NCI-H526 treated with DMSO at 0.1 percent for 48 hours (cell line): Measurements from ENCODE around the gene CHIC2.

Experiments
- DNase-seq: peaks from one replicate; lab custom pipeline; 2025; lab: John Stamatoyannopoulos, UW

The CHIC2 gene

DNA sequence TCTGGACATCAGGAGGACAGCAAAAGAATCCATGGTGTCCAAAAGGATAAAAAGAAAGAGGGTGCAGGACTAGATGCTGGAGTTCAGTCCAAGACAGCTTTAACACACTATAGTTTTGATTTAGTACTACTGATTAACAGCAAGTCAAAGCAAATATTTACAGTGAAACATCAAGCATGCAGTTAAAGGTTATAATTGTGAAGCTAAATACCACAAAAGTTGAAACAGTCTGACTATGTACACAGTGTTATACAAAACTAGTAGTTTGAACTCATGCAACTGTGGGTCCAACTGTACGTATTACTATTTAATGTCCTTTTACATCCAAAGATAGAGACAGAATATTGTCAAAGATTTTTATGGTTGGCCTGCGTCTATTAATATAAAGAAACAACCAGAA, 57.6 kb downstream of the CHIC2 start:
- DNase-seq, result no peak

DNA sequence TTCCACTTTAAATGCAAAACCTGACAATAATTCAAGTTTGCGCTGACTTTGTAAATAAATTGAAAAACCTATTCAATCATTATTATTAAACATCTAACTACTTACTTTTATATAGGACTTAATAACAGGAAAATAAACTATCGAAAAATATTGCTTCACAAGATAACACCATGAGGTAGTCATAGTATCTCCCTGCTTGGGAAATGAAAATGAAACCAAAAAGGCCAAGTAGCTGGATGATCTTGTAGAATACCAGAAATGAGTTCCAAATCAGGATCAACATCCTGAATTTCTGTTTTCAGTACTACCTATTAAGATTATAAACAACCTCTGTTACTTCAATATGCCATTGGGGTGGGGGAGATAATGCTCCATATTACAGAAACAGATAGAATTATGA, 58.9 kb downstream of the CHIC2 start:
- DNase-seq, result no peak

DNA sequence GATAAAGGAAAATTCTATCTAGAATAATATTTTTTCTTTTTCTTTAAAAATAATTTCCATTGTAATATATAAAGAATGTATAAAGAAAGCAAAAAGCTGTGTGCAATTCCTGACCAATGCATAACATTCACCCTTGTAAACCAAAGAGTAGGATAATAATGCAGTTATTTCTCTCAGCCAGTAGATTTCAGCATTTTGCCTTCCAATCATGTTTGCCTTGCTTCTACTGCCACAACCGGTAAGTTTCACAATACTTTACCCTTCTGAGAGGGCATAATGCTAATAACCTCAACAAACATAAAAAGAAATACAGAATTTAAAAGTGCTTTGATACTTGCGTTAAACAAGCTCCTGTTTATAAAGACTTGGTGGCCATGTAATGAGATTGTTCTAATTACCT, 59.9 kb downstream of the CHIC2 start:
- no peak for DNase-seq

DNA sequence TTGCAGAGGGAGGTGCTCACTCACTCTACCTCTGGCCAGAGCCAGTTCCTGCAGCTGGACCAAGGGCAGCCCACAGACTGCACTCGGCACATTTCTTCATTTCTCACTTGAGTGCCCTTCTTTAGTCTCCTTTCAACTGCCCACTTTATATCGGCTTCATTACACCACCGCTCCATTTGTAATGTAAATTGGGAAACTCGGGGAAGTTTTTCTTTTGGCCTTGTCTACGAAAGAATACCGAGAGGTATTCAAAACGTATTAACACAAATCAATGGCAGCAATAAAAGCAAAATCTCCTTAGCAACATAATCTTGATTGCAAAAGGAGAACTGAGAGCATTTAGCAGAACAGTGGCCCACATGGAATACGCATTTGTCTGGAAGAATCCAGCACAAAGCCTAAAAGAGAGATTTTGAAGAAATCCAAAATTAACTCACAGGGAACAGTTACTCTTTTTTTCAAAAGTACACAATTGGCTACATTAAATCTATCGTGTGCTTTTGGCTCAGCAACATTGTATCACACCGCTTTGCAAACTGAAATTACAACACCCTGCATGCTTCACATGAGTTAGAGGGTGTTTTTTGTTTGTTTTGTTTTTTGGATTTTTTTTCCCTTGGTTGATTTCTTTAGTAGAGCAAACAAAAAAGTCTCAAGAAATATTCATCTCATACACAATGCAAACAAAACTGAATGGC, 62.6 kb downstream of the CHIC2 start:
- no peak for DNase-seq

DNA sequence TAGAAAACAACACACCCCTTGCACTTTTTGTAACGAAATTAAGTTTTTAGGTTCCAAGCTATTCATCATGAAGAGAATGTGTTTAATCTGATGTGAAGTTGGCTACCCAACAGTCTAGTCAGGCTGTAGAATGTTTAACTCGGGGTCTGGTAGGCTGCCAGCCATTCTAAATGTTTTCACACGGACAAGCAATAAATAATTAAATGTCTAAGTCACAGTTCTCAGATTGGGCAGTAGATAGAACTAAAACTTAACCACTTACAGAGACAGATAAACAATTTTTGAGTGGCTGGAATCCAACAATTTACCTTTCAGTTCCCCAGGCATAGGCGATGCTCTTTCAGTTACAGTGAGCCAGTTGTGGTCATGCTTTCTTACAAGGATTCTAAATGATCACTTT, 66.5 kb downstream of the CHIC2 start:
- no peak for DNase-seq

DNA sequence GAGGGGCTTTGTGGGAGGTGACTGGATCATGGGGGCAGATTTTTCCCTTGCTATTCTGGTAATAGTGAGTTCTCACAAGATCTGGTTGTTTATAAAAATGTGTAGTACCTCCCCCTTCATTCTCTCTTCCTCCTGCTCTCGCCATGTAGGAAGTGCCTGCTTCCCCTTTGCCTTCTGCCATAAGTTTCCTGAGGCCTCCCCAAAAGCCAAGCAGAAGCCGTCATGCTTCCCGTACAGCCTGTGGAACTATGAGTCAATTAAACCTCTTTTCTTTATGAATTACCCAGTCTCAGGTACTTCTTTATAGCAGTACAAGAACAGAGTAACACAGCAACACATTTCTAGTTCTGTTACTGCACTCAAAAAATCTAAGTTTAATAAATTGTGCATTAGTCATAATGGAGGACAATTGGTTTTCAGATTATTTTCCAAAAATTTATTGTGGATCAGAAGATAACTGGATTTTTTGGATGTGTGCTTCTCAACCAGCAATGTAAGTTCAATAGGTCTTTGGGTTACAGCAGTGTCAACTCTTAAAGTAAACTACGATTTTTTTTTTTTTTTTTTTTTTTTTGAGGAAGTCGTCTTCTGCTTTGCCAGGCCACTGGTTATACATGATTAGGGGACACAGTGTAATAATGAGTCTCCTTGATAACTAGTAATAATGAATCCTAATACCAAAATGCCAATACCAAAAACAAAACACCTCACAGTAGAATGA, 69.9 kb downstream of the CHIC2 start:
- DNase-seq, result no peak

DNA sequence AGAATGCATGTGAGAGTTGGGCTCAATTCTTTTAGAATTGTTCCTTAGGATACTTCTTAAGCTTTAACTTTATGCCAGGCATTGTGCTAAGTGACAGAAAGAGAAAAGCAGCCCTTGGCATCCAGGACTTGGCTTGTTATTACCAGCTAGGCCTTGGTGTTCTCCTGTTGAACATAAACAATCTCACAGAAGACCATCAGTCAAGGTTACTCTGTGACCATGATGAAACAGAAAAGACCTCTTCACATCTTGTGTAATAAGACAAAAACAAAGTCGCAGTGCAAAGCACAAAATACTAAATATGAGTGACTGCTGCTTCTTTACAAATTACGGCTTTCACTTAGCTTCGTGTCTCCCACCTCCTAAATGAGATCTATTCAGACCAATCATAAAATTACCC, 71.6 kb downstream of the CHIC2 start:
- DNase-seq, result no peak

DNA sequence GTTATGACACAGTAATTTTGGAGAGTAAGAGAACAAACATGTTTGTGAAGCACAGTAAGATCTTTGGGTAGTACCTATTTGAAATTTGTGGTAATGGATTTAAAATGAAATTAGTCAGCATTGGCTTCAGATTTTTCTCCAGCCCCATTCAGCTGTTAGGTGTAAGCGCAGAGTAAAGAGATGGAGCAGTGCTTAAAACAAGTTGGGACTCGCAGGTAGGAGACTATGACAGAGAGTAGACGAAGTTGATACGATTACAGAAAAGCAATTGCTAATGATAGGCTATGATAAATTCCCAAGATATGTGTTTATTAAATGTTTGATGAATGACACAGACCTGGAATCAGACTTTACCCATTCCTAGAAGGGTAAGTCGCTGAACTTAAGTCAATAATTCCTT, 72.6 kb downstream of the CHIC2 start:
- DNase-seq, result no peak

DNA sequence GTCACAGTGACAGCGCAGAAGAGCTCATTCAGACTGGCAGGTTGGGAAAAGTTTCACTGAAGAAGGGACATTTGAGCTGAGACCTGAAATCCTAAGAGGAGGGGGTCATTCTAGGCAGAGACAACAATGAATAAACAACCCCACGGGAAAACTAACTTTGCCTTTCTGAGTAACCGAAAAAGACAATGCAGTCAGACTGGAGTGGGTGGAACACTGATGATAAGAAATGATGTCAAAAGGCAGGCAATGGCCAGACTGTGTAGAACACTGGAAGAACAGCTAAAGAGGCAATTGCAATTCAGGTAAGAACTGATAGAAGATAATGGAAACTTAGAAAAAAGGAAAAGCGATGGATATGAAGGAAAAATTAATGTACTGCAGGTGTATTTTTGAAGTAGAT, 73.8 kb downstream of the CHIC2 start:
- no peak for DNase-seq

DNA sequence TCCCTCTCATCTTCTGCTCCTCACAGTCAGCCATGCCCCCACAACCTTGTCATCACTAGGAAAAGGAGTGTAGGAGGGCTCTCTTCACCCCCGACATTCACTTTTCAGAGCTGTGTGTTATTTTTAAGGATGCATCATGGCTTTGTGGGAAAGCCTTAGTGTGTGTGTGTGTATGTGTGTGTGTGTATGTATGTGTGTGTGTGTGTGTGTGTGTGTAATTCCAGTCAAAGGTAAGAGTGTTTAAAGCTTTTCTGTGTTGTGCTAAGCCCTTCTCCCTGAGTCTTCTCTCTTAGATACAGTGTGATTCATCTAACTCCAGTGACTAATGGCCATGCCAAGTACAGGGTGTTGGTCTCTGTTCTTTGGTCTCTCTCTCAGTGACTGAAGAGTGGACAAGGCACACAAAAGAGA, 76.6 kb downstream of the CHIC2 start:
- no peak for DNase-seq

DNA sequence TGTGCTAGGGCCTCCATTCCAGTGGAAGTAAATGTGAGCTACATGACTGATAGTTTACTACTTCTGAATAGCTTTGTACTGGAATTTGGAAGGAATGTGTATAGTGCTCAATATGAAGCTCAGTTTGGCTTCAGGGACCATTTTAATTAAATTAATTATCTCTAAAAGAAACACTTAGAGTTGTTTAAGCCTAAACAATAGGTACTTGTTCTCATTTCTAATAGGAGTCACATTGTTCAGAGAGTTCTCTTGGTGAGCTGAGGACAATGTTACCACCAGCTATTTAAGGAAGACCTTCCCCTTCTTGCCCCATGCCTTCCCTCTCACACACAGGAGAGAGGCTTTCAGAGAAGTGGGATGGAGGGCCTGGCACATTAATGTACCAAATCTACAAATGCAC, 78.3 kb downstream of the CHIC2 start:
- DNase-seq, result no peak

DNA sequence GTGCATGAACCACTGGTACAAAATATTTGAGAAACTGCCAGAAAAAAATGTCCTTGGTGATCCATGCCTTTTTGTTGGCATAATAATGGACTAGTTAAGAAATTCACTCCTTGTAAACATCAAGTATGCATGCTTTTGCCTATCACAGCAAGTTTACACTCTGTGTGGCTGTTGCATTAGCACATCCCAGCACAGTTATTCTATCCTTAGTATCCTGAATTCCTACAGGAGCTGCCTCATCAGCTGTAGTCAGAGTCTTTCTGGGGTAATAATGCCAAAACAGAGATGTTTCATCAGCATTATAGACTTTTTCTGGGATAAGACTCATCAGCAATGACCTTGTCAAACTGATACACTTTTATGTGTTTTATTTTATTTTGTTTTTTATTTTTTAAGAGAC, 82.8 kb downstream of the CHIC2 start:
- DNase-seq, result no peak

DNA sequence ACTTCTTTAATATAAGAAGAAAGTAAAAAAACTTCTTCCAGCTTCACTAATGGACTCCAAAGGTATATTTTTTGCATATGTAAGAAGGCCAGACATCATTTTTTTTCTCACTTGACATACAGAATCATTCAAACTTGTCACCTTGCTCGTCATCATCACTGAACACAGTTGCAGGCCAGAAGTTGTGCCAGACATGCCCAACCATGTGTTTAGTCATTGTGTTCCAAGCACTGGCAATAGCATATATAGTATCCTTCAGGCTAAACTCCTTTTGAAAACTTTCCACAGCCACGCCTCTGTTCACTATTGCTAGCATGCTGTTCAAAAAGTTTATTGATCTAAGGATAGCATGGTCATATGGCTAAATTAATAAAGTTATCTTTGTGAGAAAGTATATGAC, 83.3 kb downstream of the CHIC2 start:
- no peak for DNase-seq

DNA sequence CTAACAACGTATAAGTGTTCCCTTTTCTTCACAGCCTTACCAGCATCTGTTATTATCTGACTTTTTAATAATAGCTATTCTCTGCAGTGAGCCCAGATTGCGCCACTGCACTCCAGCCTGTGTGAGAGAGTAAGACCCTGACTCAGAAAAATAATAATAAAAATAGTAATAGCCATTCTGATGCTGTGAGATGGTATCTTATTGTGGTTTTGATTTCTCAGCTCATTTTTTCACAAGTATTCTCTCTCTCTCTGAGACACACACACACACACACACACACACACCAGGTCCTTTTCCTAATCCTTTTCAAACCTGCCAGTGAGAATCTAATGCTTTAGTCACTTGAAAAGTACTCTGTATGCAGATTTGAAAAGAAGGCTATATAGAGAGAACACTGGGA, 89.8 kb downstream of the CHIC2 start:
- no peak for DNase-seq

DNA sequence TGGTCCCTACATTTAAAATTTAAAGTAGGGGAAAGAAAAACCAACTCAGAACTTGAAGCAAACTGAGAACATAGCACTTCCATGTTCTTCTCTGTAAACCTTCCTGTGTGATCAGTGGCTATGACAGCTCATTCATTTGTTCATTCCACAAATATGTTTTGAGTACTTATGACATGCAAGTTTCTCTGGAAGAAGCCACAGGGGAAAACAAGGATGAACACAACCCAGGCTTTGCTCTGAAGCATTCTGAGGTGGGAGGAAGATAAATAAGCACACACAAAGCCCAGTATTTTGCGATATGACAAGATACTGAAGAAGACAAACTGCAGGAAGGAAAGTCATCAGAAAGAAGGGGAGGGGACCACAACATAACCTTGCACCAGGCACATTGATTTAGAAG, 96.4 kb downstream of the CHIC2 start:
- no peak for DNase-seq

DNA sequence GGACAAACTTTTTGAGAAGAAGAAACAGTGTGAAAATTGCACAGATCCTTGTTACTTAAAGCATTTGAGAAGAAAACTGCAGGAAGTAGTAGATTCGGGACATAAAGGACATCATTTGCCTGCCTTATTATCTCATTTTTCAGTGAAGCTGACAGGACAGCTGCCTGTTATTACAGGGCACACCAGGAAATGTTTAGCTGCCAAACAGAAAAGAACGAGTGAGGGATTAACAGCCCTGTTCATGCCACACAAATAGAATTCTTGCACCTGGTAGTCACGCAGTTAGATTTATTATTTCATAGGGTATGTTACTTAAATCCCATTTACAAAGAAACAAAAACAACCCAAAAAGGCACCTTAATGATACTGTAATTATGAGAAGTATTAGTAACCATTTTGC, 100.6 kb downstream of the CHIC2 start:
- no peak for DNase-seq

DNA sequence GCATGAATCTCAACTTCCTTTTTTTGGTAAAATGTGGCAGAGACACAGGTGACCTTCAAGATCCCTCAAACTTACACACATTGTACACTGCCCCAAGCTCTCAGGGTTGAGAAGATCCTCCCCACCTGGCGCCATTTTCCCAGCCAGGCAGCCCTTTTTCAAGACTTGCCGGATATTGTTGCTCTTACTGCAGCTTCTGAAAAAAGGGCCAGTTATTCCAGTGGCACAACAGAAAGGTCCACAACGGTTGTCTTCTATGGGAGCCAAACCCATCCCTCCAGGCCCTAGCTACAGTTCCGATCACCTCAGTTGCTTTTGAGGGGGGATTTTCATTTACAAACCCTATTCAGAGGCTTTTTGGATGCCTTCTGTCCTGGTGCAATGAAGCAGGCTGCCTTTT, 101.1 kb downstream of the CHIC2 start:
- DNase-seq, result no peak

DNA sequence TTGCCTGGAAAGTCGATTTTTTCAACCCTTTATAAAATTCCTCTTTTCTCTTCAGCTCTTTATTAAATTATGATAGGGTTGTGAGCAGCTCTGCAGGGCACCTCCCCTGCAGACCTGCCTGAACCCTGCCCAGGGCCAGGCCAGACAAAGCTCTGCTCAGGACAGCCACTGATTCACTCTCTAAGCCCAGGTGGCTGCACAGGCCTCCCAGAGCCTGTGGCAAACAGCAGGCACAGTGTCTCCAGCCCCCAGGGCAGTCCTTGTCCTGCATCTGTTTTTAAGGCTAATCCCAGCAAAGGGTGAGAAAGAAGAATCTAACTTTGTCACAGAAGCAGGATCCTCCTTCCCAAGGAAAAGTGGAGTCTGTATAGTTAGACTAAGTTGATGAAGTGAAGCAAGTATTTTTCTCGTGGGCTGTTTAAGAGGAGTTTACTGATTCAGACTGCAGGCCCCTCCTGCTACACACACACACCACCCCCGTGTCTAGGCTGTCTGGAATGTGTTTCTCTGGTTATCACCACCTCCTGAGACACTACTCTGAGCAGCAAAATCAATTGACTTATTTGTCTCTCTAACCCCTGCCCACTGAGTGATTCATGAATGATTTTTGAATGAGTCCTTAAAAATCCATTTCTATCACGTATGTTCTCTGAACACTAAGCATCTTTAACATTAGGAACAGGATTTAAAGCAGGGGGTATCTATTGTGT, 101.7 kb downstream of the CHIC2 start:
- DNase-seq, result no peak

DNA sequence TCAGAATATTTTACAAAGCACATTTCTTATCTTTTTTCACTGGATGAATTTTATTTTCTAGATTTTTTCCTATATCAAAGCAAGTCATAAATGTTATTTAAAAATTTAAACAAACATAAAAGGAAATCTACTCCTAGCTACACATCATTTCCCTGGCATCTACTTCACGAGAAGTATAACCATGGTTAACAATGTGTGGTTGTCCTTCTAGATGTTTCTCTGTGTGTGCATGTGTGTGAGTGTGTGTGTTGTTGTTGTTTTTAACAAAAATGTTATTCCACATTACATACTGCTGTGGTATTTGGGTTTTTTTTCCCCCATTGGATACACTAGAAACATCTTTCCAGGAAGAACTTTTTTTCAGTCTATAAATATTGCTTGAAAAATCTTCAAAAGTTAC, 103.1 kb downstream of the CHIC2 start:
- DNase-seq, result no peak

DNA sequence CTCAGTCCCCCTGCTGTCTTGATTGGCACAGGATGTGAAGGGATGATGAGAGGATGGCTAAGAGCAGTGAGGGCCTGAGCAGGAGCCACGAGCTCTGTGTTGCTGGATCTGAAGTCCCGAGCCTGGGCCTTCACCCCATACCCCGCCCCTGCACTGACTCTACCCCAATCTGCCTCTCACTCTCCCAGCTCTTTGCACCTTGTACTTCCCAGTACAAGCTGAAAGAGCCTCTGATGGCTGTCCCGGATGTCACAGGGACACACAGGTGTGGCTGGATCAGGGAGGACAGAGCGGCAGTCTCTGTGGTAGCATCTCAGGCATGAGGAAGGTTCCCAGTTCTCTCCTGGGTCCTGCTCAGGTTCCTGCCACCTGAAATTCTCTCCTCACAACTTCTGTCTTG, 103.6 kb downstream of the CHIC2 start:
- no peak for DNase-seq
